MG63 (cell line): ENCODE results near the gene KIF22. TPM values are rescaled to one million over a fixed set of nuclear protein-coding genes. Genes with fewer than 3 reads are reported as not detected.

Experiments
- DNase-seq: peaks from one replicate; pipeline ENCODE4 v3.0.0-alpha.2; 2020
- H3K27me3 ChIP-seq: fragments of 250-450 bp; sonication (Bioruptor Pico); 2 replicates; pipeline ENCODE4 v1.5.1; 2020; ENCODE audit warnings: mild to moderate bottlenecking, moderate library complexity
- H3K36me3 ChIP-seq: fragments of 250-450 bp; sonication (Bioruptor Pico); 2 replicates; pipeline ENCODE4 v1.5.1; 2020; ENCODE audit warnings: mild to moderate bottlenecking, moderate library complexity
- H3K4me3 ChIP-seq: fragments of 250-450 bp; sonication (Bioruptor Pico); 2 replicates; pipeline ENCODE4 v1.5.1; 2020; ENCODE audit warnings: mild to moderate bottlenecking, moderate library complexity
- H3K9me3 ChIP-seq: fragments of 250-450 bp; sonication (Bioruptor Pico); 2 replicates; pipeline ENCODE4 v1.5.1; 2020; ENCODE audit warnings: mild to moderate bottlenecking, moderate library complexity
- total RNA-seq: library from RNA; depleted of rRNA; stranded (reverse); fragments of >200 nt; shearing (Covaris generic); gene quantifications from 2 replicates; pipeline ENCODE4 v1.2.3, GENCODE V29; 2014; ENCODE audit warnings: low replicate concordance; rRNA removed

The KIF22 gene
- total RNA-seq, 1 experiment from 2014 or later: 134 TPM

DNA sequence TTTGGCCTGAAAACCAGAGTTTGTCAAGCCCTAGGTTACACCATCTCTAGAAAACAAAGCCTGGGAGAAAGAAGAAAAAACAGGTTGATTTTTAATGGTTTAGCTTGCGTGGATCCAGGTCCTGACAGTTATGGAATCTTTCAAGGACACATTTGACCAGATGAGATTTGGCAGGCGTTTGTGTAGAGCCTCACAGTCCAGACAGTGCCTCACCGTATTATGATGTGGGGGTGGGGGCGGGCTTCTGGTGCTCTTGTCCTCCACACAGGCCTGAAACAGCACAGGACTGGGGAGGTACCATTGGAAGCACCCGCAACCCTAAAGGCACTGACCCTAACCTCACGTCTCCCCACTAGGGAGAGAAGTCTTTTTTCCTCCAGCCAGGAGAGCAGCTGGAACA is 49.3 kb downstream of the KIF22 start:
- H3K9me3 ChIP-seq: no peaks in the 10 kb centered on the region
- no peak for DNase-seq
- H3K27me3 ChIP-seq: no peaks in the 10 kb centered on the region
- H3K36me3 ChIP-seq: peaks cover 41% of the 10 kb centered on the region
- H3K4me3 ChIP-seq: no peak overlapping the region

DNA sequence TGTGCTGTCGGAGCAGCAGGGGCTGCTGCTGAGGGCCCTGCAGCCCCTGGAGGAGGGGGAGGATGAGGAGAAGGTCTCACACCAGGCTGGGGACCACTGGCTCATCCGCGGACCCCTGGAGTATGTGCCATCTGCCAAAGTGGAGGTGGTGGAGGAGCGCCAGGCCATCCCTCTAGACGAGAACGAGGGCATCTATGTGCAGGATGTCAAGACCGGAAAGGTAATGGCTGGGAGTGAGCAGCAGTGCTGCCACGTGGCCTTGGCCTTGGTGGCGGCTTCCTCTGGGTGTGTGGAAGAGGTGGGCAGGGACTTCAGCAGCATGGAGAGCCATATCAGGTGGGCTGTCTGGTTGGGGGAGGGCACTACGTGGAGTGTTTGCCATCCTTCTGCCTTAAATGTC is 49.7 kb downstream of the KIF22 start:
- Histone ChIP-seq H3K4me3 (no peak overlapping the region), H3K36me3 (peaks cover 39% of the 10 kb centered on the region), H3K9me3 (no peaks in the 10 kb centered on the region), H3K27me3 (no peaks in the 10 kb centered on the region)
- no peak for DNase-seq

DNA sequence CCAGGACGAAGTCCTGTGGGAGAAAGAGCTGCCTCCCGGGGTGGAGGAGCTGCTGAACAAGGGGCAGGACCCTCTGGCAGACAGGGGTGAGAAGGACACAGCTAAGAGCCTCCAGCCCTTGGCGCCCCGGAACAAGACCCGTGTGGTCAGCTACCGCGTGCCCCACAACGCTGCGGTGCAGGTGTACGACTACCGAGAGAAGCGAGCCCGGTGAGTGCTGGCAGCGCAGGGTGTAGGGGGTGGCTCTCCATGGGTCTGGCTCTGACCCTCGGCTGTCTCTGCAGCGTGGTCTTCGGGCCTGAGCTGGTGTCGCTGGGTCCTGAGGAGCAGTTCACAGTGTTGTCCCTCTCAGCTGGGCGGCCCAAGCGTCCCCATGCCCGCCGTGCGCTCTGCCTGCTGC is 51.1 kb downstream of the KIF22 start:
- no peak for DNase-seq
- H3K9me3 ChIP-seq: no peaks in the 10 kb centered on the region
- peaks cover 47% of the 10 kb centered on the region for H3K36me3 ChIP-seq
- no peaks in the 10 kb centered on the region for H3K27me3 ChIP-seq
- no peak overlapping the region for H3K4me3 ChIP-seq

DNA sequence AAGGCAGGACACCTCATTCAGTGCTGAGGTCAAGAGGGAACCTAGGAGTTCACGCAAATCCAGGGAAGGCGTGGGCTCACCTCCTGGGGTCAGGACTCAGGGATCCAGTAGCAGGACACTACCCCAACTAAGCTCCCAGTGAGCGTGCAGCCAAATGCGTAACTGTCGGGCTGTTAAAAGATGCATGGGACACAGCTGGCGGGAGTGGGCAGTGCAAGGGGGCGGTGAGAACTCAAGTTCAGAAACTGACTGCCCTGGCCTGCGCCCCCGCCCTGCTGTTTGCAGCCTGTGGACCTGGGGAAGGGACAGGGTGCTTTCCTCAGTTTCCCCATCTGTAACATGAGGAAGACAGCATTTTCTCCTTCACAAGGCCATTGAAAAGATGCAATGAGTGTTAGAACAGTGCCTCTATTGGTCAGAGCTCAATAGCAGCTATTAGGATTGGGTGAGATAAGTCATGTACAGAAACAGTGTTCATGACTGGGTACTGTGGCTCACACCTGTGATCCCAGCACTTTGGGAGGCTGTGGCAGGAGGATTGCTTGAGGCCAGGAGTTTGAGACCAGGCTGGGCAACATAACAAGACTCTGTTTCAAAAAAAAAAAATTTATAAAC is 52.3 kb downstream of the KIF22 start:
- DNase-seq: no peak

DNA sequence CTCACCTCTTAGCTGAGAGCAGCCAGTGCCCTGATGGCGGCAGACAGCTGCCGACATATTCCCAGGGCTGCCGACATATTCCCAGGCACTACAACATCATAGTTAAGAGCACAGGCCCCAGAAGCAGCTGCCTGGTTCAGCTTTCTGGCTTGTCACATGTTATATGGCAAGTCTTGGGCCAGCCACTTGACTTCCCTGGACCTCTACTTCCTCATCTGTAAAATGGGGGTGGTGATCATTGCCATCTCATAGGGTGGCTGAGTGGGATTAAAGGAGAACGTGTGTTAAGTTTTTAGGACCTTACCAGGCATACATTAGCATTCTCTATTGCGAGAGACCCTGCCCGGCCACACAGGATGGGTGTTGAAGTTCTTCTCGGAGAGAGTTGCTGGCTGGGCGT is 53.4 kb downstream of the KIF22 start:
- no peaks in the 10 kb centered on the region for H3K27me3 ChIP-seq
- H3K9me3 ChIP-seq: no peaks in the 10 kb centered on the region
- no peak overlapping the region for H3K4me3 ChIP-seq
- H3K36me3 ChIP-seq: peaks cover 51% of the 10 kb centered on the region
- no peak for DNase-seq

More for the DNA sequence above, 52.3 kb downstream of the KIF22 start:
- Histone ChIP-seq H3K4me3 (no peak overlapping the region), H3K9me3 (no peaks in the 10 kb centered on the region), H3K27me3 (no peaks in the 10 kb centered on the region), H3K36me3 (peaks cover 50% of the 10 kb centered on the region)

DNA sequence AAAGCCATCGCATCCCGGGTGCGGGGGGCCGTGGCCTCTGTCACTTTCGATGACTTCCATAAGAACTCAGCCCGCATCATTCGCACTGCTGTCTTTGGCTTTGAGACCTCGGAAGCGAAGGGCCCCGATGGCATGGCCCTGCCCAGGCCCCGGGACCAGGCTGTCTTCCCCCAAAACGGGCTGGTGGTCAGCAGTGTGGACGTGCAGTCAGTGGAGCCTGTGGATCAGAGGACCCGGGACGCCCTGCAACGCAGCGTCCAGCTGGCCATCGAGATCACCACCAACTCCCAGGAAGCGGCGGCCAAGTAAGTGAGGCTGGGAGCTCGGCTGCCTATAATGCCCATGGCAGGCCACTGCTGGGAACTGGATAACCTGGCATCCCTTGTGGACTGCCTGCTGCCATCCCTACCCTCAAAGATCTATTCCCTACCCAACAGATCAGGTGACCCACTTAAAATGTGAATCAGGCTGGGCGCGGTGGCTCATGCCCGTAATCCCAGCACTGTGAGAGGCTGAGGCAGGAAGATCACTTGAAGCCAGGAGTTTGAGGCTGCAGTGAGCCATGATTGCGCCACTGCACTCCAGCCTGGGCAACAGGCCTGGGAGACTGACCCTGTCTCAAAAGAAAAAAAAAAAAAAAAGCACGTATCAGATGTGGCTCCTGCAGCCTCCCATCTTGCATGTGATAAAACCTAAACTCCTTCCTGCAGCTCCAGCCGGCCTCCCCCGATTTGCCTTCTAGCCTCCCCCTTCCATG is 54.2 kb downstream of the KIF22 start:
- Histone ChIP-seq H3K9me3 (no peaks in the 10 kb centered on the region), H3K27me3 (no peaks in the 10 kb centered on the region), H3K4me3 (no peak overlapping the region), H3K36me3 (peaks cover 45% of the 10 kb centered on the region)
- DNase-seq: peak; percentile 42

DNA sequence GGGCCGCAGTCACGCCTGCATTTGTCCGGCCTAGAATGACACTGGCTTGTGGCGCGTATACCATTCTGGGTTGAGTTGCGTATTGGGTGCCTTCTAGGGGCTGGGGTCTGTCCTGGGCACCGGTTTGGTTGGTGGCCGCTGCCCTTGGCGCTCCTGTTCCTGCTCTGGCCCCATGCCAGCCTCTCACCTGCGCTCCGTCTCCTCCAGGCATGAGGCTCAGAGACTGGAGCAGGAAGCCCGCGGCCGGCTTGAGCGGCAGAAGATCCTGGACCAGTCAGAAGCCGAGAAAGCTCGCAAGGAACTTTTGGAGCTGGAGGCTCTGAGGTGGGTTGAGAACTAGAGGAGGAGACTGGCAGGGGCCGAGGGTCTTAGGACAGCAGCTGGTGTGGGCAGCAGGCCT is 55.1 kb downstream of the KIF22 start:
- no peaks in the 10 kb centered on the region for H3K27me3 ChIP-seq
- no peak for DNase-seq
- no peak overlapping the region for H3K4me3 ChIP-seq
- H3K36me3 ChIP-seq: peaks cover 38% of the 10 kb centered on the region
- no peaks in the 10 kb centered on the region for H3K9me3 ChIP-seq

DNA sequence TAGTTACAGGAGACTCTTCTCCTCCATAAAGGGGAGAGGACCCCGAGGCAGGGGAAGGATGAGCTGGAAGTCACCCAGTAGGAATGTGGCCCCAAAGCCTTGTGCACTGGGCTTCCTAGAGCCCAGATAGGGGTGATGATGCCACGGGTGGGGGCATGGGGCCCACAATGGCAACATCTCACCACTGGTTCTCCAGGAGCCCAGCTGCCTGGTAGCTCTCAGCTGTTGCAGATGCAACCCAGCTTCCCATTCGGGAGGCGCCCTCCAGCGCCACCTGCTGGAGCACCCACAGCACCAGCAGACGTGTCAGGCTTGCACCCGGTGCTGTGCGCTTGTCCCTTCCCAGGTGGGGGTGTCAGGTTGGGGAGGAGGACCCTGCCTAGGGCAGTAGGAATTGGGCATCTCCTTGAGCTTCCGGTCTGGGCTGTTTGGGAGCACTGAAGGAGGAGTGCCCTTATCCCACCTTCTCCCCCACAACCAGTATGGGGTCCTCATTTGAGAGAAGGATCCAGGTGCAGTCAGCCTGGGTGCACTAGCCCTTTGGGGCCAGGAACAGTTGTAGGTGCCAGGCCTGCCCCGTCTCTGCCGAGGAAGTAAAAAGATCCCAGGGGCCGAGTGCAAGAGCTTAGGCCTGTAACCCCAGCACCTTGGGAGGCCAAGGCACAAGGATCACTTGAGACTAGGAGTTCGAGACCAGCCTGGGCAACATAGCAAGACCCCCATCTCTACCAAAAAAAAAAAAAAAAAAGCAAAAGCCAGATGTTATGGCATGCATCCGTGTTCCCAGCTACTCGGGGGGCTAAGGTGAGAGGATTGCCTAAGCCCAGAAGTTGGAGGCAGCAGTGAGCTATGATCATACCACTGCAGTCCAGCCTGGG is 58.1 kb downstream of the KIF22 start:
- H3K36me3 ChIP-seq: peaks cover 38% of the 10 kb centered on the region
- H3K27me3 ChIP-seq: no peaks in the 10 kb centered on the region
- no peak overlapping the region for H3K4me3 ChIP-seq
- peak; percentile 75 for DNase-seq
- no peaks in the 10 kb centered on the region for H3K9me3 ChIP-seq

DNA sequence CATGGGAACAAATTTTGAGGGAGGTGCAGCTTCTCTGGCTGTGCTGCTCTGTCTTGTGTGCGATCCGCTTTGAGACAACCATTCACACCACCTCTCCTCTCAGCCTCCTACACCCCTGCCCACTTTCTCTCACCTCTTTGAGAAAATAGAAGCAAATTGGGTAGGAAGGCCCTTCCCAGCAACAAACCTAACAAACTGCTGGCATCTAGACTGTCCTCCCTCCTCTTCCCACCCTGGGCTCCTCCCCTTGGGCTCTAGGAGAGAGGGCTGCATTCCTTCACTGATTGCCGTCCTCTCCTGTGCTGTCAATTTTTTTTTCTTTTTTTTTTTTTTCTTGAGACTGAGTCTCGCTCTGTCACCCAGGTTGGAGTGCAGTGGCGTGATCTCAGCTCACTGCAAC is 59.0 kb downstream of the KIF22 start:
- Histone ChIP-seq H3K27me3 (no peaks in the 10 kb centered on the region), H3K4me3 (no peak overlapping the region), H3K9me3 (no peaks in the 10 kb centered on the region), H3K36me3 (peaks cover 34% of the 10 kb centered on the region)
- DNase-seq: no peak

DNA sequence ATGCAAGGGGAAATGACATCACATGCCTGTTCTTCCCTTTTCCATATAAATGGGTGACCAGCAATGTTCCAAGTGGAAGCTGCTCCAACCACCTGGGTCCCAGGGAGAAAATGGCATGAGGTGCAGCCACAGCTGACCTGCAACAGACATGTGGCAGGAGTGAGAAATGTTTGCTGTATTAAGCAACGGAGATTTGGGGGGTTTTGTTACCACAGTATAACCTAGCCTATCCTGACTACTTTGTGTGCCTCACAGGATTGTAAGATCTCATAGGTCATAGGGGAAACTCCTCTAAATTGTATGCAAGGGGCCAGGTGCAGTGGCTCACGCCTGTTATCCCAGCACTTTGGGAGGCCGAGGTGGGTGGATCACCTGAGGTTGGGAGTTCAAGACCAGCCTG is 60.4 kb downstream of the KIF22 start:
- H3K4me3 ChIP-seq: no peak overlapping the region
- no peaks in the 10 kb centered on the region for H3K27me3 ChIP-seq
- H3K9me3 ChIP-seq: no peaks in the 10 kb centered on the region
- H3K36me3 ChIP-seq: peaks cover 22% of the 10 kb centered on the region
- DNase-seq: no peak

DNA sequence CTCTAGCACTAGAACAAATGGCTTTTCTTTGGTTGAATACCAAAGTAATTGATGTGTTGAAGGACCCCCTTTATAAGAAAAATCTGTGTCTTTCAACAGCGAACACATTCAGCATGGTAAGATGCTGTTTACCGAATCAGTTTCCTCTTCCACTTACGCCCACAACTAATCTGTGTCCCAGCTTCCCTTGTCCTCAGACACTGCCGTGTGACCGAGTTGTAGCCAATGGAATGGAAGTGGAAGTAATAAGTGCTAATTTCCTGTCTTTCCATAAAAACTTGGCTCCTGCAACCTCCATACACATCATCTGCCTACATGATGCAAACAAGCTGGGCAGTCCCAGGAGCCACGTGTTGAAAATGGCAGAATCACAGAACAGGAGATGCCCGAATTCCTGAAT is 62.1 kb downstream of the KIF22 start:
- Histone ChIP-seq H3K4me3 (no peak overlapping the region), H3K27me3 (no peaks in the 10 kb centered on the region), H3K36me3 (peaks cover 8% of the 10 kb centered on the region), H3K9me3 (no peaks in the 10 kb centered on the region)
- DNase-seq: peak; percentile 24

DNA sequence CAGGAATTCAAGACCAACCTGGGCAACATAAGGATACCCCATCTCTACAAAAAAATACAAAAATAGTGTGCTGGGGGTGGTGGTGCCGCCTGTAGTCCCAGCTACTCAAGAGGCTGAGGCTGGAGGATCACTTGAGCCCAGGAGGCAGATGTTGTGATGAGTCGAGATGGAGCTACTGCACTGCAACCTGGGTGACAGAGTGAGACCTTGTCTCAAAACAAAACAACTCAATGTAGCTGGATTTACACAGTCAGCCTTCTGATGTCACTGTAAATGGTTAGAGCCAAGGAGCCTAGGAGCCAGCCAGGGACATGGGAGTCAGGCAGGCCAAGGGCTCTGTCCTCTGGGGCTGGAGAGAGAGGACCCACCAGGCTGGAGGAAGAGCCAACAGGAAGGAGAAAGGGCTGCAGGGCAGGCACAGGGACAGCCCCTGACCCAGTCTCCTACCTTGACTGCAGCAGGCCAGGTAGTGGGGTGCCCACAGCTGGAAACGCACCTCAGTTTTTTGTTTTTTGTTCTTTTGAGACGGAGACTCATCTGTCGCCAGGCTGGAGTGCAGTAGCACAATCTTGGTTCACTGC is 64.1 kb downstream of the KIF22 start:
- Histone ChIP-seq H3K27me3 (no peaks in the 10 kb centered on the region), H3K9me3 (no peaks in the 10 kb centered on the region), H3K36me3 (peaks cover 15% of the 10 kb centered on the region), H3K4me3 (no peak overlapping the region)
- no peak for DNase-seq

Other genes starting within 250 kb of the KIF22 start
- gene SPN, start 127.5 kb upstream of the KIF22 start, total RNA-seq: not detected in 2 replicates
- gene QPRT, start 111.6 kb upstream of the KIF22 start, total RNA-seq: 0.36 and 0.64 TPM in 2 replicates
- gene C16orf54, start 44.8 kb upstream of the KIF22 start, total RNA-seq: not detected in 2 replicates
- gene ZG16, start 12.5 kb upstream of the KIF22 start, total RNA-seq: not detected in 2 replicates
- 331 and 420 TPM in 2 replicates for gene MAZ, start 15.8 kb downstream of the KIF22 start, total RNA-seq
- not detected in 2 replicates for gene PRRT2, start 21.4 kb downstream of the KIF22 start, total RNA-seq
- gene PAGR1, start 25.4 kb downstream of the KIF22 start, total RNA-seq: 90.0 and 113 TPM in 2 replicates
- gene MVP, start 29.7 kb downstream of the KIF22 start, total RNA-seq: 77.1 and 147 TPM in 2 replicates
- 64.9 and 78.6 TPM in 2 replicates for gene CDIPT, start 72.5 kb downstream of the KIF22 start, total RNA-seq
- gene SEZ6L2, start 108.8 kb downstream of the KIF22 start, total RNA-seq: 18.0 and 28.5 TPM in 2 replicates
- gene ASPHD1, start 109.7 kb downstream of the KIF22 start, total RNA-seq: 48.3 and 73.0 TPM in 2 replicates
- 5.1 and 7.6 TPM in 2 replicates for gene KCTD13, start 135.5 kb downstream of the KIF22 start, total RNA-seq
- 96.9 and 121 TPM in 2 replicates for gene TMEM219, start 171.3 kb downstream of the KIF22 start, total RNA-seq
- 41.3 and 59.4 TPM in 2 replicates for gene TAOK2, start 183.1 kb downstream of the KIF22 start, total RNA-seq
- 6.5 and 25.9 TPM in 2 replicates for gene HIRIP3, start 204.9 kb downstream of the KIF22 start, total RNA-seq
- 97.4 and 290 TPM in 2 replicates for gene INO80E, start 205.5 kb downstream of the KIF22 start, total RNA-seq
- gene DOC2A, start 220.3 kb downstream of the KIF22 start, total RNA-seq: not detected in 2 replicates
- gene C16orf92, start 232.4 kb downstream of the KIF22 start, total RNA-seq: not detected in 2 replicates
- 0.20 TPM in 1 of 2 replicates, not detected in the other for gene TLCD3B, start 240.5 kb downstream of the KIF22 start, total RNA-seq